ENCODE results near the gene PIGQ. TPM values are rescaled to one million over a fixed set of nuclear protein-coding genes. Genes with fewer than 3 reads are reported as not detected.

Gene PIGQ
- 14.4 TPM for total RNA-seq
- polyA plus RNA-seq = 65.4 TPM
- long read RNA-seq, donor 1, partial matches to known transcripts = 0 of 4 reads
- long read RNA-seq, donor 1, other reads (novel, unspliced or antisense) = 0 of 4 reads
- long read RNA-seq, donor 2 = 0 reads
- long read RNA-seq, donor 3, transcript PIGQ-210 (2 exons, 1,775 nt) = minor isoform, 6 of 15 reads
- long read RNA-seq, donor 3, transcript PIGQ-216 (1 exons, 1,046 nt) = major isoform, 8 of 15 reads
- long read RNA-seq, donor 3, partial matches to known transcripts = 0 of 15 reads
- long read RNA-seq, donor 3, other reads (novel, unspliced or antisense) = 0 of 15 reads
- long read RNA-seq, donor 4, transcript PIGQ-216 (1 exons, 1,046 nt) = major isoform, 7 of 14 reads
- long read RNA-seq, donor 4, partial matches to known transcripts = 0 of 14 reads
- long read RNA-seq, donor 4, other reads (novel, unspliced or antisense) = 0 of 14 reads
- long read RNA-seq, donor 5, transcript PIGQ-210 (2 exons, 1,775 nt) = major isoform, 12 of 30 reads
- long read RNA-seq, donor 5, transcript PIGQ-216 (1 exons, 1,046 nt) = minor isoform, 11 of 30 reads
- long read RNA-seq, donor 5, transcript PIGQ-203 (11 exons, 3,006 nt) = minor isoform, 6 of 30 reads
- long read RNA-seq, donor 5, partial matches to known transcripts = 0 of 30 reads
- long read RNA-seq, donor 5, other reads (novel, unspliced or antisense) = 0 of 30 reads
- long read RNA-seq, donor 6, transcript PIGQ-216 (1 exons, 1,046 nt) = minor isoform, 7 of 20 reads
- long read RNA-seq, donor 6, transcript PIGQ-210 (2 exons, 1,775 nt) = major isoform, 9 of 20 reads
- long read RNA-seq, donor 6, partial matches to known transcripts = 0 of 20 reads
- long read RNA-seq, donor 6, other reads (novel, unspliced or antisense) = 0 of 20 reads
- long read RNA-seq, donor 7, partial matches to known transcripts = 0 of 4 reads
- long read RNA-seq, donor 7, other reads (novel, unspliced or antisense) = 0 of 4 reads
- long read RNA-seq, donor 8, partial matches to known transcripts = 0 of 2 reads
- long read RNA-seq, donor 8, other reads (novel, unspliced or antisense) = 0 of 2 reads
- long read RNA-seq, donor 9, transcript PIGQ-206 (4 exons, 2,052 nt) = major isoform, 5 of 13 reads
- long read RNA-seq, donor 9, transcript PIGQ-216 (1 exons, 1,046 nt) = major isoform, 5 of 13 reads
- long read RNA-seq, donor 9, partial matches to known transcripts = 0 of 13 reads
- long read RNA-seq, donor 9, other reads (novel, unspliced or antisense) = 0 of 13 reads
- long read RNA-seq, donor 10, partial matches to known transcripts = 0 of 7 reads
- long read RNA-seq, donor 10, other reads (novel, unspliced or antisense) = 0 of 7 reads

DNA sequence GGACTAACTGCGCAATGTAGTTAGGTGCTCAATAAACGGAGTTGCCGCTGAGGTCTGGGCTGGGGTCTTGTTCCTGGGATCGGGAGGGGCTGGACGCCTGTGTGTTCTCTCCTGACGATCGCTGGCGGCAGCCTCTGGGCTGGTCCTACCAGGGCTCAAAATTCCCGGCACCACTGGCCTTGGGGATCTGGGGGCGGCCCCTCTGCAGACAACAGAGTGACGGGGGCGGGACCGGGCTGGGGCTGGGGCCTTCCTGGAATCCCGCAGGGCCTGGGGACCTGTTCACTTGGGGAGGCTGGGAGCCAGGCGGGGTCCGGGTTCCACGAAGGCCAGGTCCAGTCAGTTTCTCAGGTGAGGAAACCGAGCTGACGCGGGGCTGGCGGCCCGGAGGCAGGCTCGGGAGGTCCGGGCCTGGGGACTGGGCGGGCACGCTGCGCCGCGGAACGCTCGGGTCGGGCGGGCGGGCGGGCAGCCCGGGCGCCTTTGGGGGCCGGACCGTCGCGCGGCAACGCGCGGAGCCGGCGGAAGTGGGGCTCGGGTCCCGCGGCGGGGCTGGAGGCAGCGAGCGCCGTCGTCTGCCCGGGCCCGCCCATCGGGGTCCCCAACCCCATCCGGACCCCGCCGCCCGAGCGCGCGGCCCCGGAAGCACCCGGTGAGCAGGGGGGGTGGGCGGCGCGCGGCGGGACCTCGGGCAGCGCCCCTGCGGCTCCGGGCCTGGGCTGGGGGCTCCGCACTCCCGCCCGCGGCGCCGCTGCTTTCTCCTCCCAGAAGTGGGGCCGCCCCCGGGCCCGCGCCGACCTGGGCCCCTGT lies at the start of gene PIGQ:
TSS of gene PIGQ (plus strand) at position 524 of the 810 bp plus-strand sequence. CDS start 4,107 bp downstream, outside the sequence.
- 2% methylated on average over 87 of the region's 87 CpGs for whole genome bisulfite sequencing
- peaks cover 18 to 43% of the 10 kb centered on the region in 2 donors for H3K4me1 ChIP-seq (ENCODE audit: control insufficient read depth in 2 of 2, insufficient read depth in 2 of 2, low read length in 2 of 2)
- peak within 1 kb of the TSS; percentile 62 to 89 for H3K4me3 ChIP-seq (ENCODE audit: low read length in 2 of 2)
- H3K9me3 ChIP-seq (ENCODE audit: control insufficient read depth in 2 of 2, insufficient read depth in 1 of 2, low read length in 1 of 2) = peaks cover 0 to 4% of the 10 kb centered on the region in 2 donors
- H3K27me3 ChIP-seq (ENCODE audit: control insufficient read depth in 2 of 2, insufficient read depth in 1 of 2, low read length in 1 of 2) = no peaks in the 10 kb centered on the region
- DNase-seq (ENCODE audit: low read depth in 6 of 9, low spot score in 9 of 9) = peak in 6 of 9 donors; percentile 45 to 76 (median 58)
- peaks cover 5 to 19% of the 10 kb centered on the region in 2 donors for H3K36me3 ChIP-seq (ENCODE audit: control insufficient read depth in 2 of 2, insufficient read depth in 2 of 2, low read length in 1 of 2)
- peak within 1 kb of the TSS; percentile 72 to 88 for H3K27ac ChIP-seq (ENCODE audit: low read depth in 1 of 2, low read length in 1 of 2)

DNA sequence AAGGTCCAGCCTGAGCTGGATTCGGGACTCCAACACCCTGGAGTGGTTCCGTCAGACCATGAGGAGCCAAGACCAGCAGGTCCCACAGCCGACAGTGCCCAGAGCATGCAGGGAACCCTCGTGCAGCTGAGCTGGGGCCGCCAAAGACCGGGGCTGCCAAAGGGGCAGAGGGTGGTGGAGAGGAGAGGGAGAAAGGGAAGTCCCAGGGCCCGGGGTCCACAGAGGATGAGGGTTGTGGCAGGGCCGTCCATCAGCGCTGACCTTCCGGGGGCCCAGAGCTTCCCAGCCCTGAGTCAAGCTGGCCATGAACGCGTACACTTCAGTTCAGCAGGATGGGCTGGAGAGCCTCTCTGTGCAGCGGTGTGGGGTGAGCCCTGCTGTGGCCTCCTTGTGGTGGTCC lies 48.9 kb upstream of the PIGQ start:
- Histone ChIP-seq H3K9me3 (ENCODE audit: control insufficient read depth in 2 of 2, insufficient read depth in 1 of 2, low read length in 1 of 2) (no peaks in the 10 kb centered on the region), H3K36me3 (ENCODE audit: control insufficient read depth in 2 of 2, insufficient read depth in 2 of 2, low read length in 1 of 2) (peaks cover 4 to 29% of the 10 kb centered on the region in 2 donors), H3K27ac (ENCODE audit: low read depth in 1 of 2, low read length in 1 of 2) (no peak overlapping the region), H3K27me3 (ENCODE audit: control insufficient read depth in 2 of 2, insufficient read depth in 1 of 2, low read length in 1 of 2) (no peaks in the 10 kb centered on the region), H3K4me1 (ENCODE audit: control insufficient read depth in 2 of 2, insufficient read depth in 2 of 2, low read length in 2 of 2) (peaks cover 2 to 8% of the 10 kb centered on the region in 2 donors), H3K4me3 (ENCODE audit: low read length in 2 of 2) (no peak overlapping the region)
- DNase-seq (ENCODE audit: low read depth in 6 of 9, low spot score in 9 of 9) = no peak
- 98% methylated on average over 13 of the region's 13 CpGs for WGBS

DNA sequence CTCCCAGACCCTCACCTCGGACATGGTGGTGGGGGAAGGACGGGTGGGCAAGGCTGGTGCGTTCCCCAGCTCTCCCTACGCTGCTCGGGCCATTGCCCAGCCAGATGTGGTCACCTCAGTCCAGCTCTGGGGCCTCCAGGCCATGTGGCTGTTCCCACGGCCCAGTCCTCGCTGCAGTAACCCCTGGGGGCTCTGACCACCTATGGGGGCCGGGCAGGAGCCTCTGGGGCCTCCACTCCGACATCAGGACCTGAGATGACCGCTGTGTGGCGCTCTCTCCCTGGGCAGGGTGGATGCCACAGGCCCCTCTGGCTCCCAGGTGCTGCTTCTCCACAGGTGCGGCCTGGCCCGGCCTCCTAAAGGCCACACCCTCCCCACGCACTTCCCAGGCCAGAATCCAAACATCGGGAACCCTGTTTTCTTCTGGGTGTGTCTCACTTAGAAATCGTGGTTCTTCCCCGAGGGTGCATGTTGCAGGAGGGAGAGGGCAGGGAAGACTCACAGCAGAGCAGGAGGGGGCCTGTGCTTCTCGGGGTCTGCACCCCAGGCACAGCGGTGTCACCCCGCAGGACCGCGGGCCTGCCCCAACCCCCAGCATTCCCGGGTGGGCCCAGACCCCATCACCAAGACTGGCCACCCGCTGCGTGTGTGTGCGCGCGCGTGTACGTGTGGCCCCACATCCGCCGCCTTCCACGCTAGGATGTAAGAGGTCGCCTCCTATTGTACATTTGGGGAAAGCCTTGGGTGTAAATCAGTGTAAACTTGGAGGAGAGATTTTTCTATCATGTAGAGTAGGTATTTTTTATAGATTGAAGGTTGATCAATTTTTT lies 48.2 kb upstream of the PIGQ start:
- WGBS = 95% methylated on average over 34 of the region's 34 CpGs
- Histone ChIP-seq H3K27ac (ENCODE audit: low read depth in 1 of 2, low read length in 1 of 2) (no peak overlapping the region), H3K27me3 (ENCODE audit: control insufficient read depth in 2 of 2, insufficient read depth in 1 of 2, low read length in 1 of 2) (no peaks in the 10 kb centered on the region), H3K4me1 (ENCODE audit: control insufficient read depth in 2 of 2, insufficient read depth in 2 of 2, low read length in 2 of 2) (peaks cover 7 to 16% of the 10 kb centered on the region in 2 donors), H3K36me3 (ENCODE audit: control insufficient read depth in 2 of 2, insufficient read depth in 2 of 2, low read length in 1 of 2) (peaks cover 4 to 25% of the 10 kb centered on the region in 2 donors), H3K9me3 (ENCODE audit: control insufficient read depth in 2 of 2, insufficient read depth in 1 of 2, low read length in 1 of 2) (no peaks in the 10 kb centered on the region), H3K4me3 (ENCODE audit: low read length in 2 of 2) (no peak overlapping the region)
- DNase-seq (ENCODE audit: low read depth in 6 of 9, low spot score in 9 of 9) = no peak

DNA sequence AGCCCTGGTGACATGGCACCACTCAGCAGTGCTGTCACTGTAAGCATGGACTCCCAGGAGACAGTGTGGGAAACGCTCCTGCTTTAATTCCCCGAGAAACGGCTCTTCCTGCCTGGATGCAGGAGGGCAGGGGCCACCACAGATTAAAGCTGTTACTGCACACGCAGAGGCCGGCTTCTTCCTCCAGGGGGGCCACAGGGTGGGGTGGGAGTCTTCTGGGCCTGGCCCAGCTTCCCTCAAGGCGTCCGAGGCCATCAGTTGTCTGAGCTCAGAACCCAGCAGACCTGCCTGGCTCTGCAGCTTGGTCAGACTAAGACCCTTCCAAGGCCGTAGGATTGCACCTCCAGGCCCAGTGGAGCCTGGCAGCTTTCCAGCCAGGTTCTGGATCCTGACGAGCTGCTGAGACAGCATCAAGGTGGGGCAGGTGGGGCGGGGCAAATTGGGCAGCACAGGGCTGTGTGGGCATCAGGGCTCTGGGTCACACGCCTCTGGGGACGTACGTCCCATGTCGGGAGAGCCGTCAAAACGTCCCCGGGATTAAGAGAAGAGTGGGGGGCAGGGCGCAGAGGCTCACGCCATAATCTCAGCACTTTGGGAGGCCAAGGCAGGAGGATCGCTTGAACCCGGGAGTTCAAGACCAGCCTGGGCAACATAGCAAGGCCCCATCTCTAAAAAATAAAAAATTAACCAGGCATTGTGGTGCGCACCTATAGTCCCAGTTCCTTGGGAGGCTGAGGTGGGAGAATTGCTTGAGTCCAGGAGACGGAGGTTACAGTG lies 47.3 kb upstream of the PIGQ start:
- Histone ChIP-seq H3K27ac (ENCODE audit: low read depth in 1 of 2, low read length in 1 of 2) (no peak overlapping the region), H3K27me3 (ENCODE audit: control insufficient read depth in 2 of 2, insufficient read depth in 1 of 2, low read length in 1 of 2) (no peaks in the 10 kb centered on the region), H3K9me3 (ENCODE audit: control insufficient read depth in 2 of 2, insufficient read depth in 1 of 2, low read length in 1 of 2) (no peaks in the 10 kb centered on the region), H3K4me3 (ENCODE audit: low read length in 2 of 2) (no peak overlapping the region), H3K4me1 (ENCODE audit: control insufficient read depth in 2 of 2, insufficient read depth in 2 of 2, low read length in 2 of 2) (peaks cover 11 to 18% of the 10 kb centered on the region in 2 donors), H3K36me3 (ENCODE audit: control insufficient read depth in 2 of 2, insufficient read depth in 2 of 2, low read length in 1 of 2) (peaks cover 4 to 22% of the 10 kb centered on the region in 2 donors)
- no peak for DNase-seq (ENCODE audit: low read depth in 6 of 9, low spot score in 9 of 9)
- WGBS = 92% methylated on average over 23 of the region's 23 CpGs

- Histone ChIP-seq H3K36me3 (ENCODE audit: control insufficient read depth in 2 of 2, insufficient read depth in 2 of 2, low read length in 1 of 2) (peaks cover 4 to 22% of the 10 kb centered on the region in 2 donors), H3K4me1 (ENCODE audit: control insufficient read depth in 2 of 2, insufficient read depth in 2 of 2, low read length in 2 of 2) (peaks cover 11 to 18% of the 10 kb centered on the region in 2 donors), H3K4me3 (ENCODE audit: low read length in 2 of 2) (no peak overlapping the region), H3K9me3 (ENCODE audit: control insufficient read depth in 2 of 2, insufficient read depth in 1 of 2, low read length in 1 of 2) (no peaks in the 10 kb centered on the region), H3K27me3 (ENCODE audit: control insufficient read depth in 2 of 2, insufficient read depth in 1 of 2, low read length in 1 of 2) (no peaks in the 10 kb centered on the region), H3K27ac (ENCODE audit: low read depth in 1 of 2, low read length in 1 of 2) (no peak overlapping the region)
- DNase-seq (ENCODE audit: low read depth in 6 of 9, low spot score in 9 of 9) = no peak
- WGBS = 97% methylated on average over 22 of the region's 22 CpGs
Observed at GRCh38 chr16:523097-523741, 46.5 kb upstream of the PIGQ start.

GRCh38 chr16:524274-525040 lies 45.3 kb upstream of the PIGQ start:
- no peak for DNase-seq (ENCODE audit: low read depth in 6 of 9, low spot score in 9 of 9)
- Histone ChIP-seq H3K4me1 (ENCODE audit: control insufficient read depth in 2 of 2, insufficient read depth in 2 of 2, low read length in 2 of 2) (peaks cover 14 to 28% of the 10 kb centered on the region in 2 donors), H3K9me3 (ENCODE audit: control insufficient read depth in 2 of 2, insufficient read depth in 1 of 2, low read length in 1 of 2) (no peaks in the 10 kb centered on the region), H3K27ac (ENCODE audit: low read depth in 1 of 2, low read length in 1 of 2) (no peak overlapping the region), H3K4me3 (ENCODE audit: low read length in 2 of 2) (no peak overlapping the region), H3K36me3 (ENCODE audit: control insufficient read depth in 2 of 2, insufficient read depth in 2 of 2, low read length in 1 of 2) (peaks cover 4 to 18% of the 10 kb centered on the region in 2 donors), H3K27me3 (ENCODE audit: control insufficient read depth in 2 of 2, insufficient read depth in 1 of 2, low read length in 1 of 2) (no peaks in the 10 kb centered on the region)
- 94% methylated on average over 24 of the region's 24 CpGs for WGBS

Data from thymus (tissue), 14 donors.